Thoracic aorta (tissue), 2 donors: ENCODE data around the gene PAK5. TPM values are rescaled to one million over a fixed set of nuclear protein-coding genes. Genes with fewer than 3 reads are reported as not detected.

Source experiments
- ATAC-seq: fragments of 150-250 bp; one replicate; pipeline ENCODE4 v1.8.0; 2017; ENCODE audit warnings: low read depth; ENCODE audit not compliant: insufficient number of reproducible peaks, low FRiP score
- DNase-seq: peaks from one replicate; pipeline ENCODE4 v3.0.0-alpha.2; 2020; ENCODE audit warnings: low spot score
- H3K27ac ChIP-seq, 2 donors: fragments of 200-600 bp; sonication (generic); 1 replicate in 1 of 2; 2 replicates in 1 of 2; pipeline ENCODE4 v1.5.1; 2016; ENCODE audit warnings: mild to moderate bottlenecking in 2 of 2, moderate library complexity in 2 of 2
- H3K27me3 ChIP-seq: fragments of 200-600 bp; sonication (generic); replicated peaks from 2 replicates; pipeline ENCODE4 v1.6.0; 2016; ENCODE audit warnings: mild to moderate bottlenecking; ENCODE audit not compliant: insufficient read depth
- H3K36me3 ChIP-seq: fragments of 200-600 bp; sonication (generic); one replicate; pipeline ENCODE4 v1.5.1; 2016
- H3K4me1 ChIP-seq, 2 donors: fragments of 200-600 bp; sonication (generic); 1 replicate in 1 of 2; 2 replicates in 1 of 2; pipeline versions ENCODE4 v1.5.1 to v1.6.0; 2016; ENCODE audit warnings: low read depth in 2 of 2, mild to moderate bottlenecking in 1 of 2; ENCODE audit not compliant: control insufficient read depth in 1 of 2
- H3K4me3 ChIP-seq: fragments of 200-600 bp; sonication (generic); 2 replicates; pipeline ENCODE4 v1.5.1; 2016; ENCODE audit warnings: mild to moderate bottlenecking
- H3K9me3 ChIP-seq: fragments of 200-600 bp; sonication (generic); 2 replicates; pipeline ENCODE4 v1.5.1; 2016
- CTCF ChIP-seq: fragments of 200-600 bp; sonication (generic); IDR thresholded peaks from one replicate; pipeline ENCODE4 v1.5.1; 2019; ENCODE audit warnings: antibody characterized with exemption
- total RNA-seq, 2 donors: library from RNA; depleted of rRNA; stranded (reverse); fragments of >200 nt; gene quantifications; one replicate each; pipeline versions ENCODE4 v1.1.0 to v1.2.3, GENCODE V29; 2016

PAK5 gene
- total RNA-seq, 2 donors from 2014 or later, result not detected

- TF ChIP-seq CTCF, result no peak
- no peak for ATAC-seq
- Histone ChIP-seq H3K27me3 (no peaks in the 10 kb centered on the region), H3K36me3 (no peaks in the 10 kb centered on the region), H3K27ac (no peak overlapping the region), H3K9me3 (no peaks in the 10 kb centered on the region), H3K4me1 (peaks cover 8 to 27% of the 10 kb centered on the region in 2 donors), H3K4me3 (no peak overlapping the region)
- DNase-seq, result no peak
These were observed 343.2 kb downstream of the PAK5 start for GRCh38 chr20:9495701-9496100.

- Histone ChIP-seq H3K36me3 (no peaks in the 10 kb centered on the region), H3K27ac (no peak overlapping the region), H3K27me3 (no peaks in the 10 kb centered on the region), H3K4me1 (peaks cover 8 to 27% of the 10 kb centered on the region in 2 donors), H3K9me3 (no peaks in the 10 kb centered on the region), H3K4me3 (no peak overlapping the region)
- TF ChIP-seq CTCF, result no peak
- no peak for ATAC-seq
- no peak for DNase-seq
These were observed 345.1 kb downstream of the PAK5 start for GRCh38 chr20:9493803-9494202.

GRCh38 chr20:9492067-9492466, 346.8 kb downstream of the PAK5 start:
- peaks cover 8 to 27% of the 10 kb centered on the region in 2 donors for H3K4me1 ChIP-seq
- no peaks in the 10 kb centered on the region for H3K9me3 ChIP-seq
- H3K27me3 ChIP-seq, result no peaks in the 10 kb centered on the region
- no peak for DNase-seq
- no peak overlapping the region for H3K4me3 ChIP-seq
- no peaks in the 10 kb centered on the region for H3K36me3 ChIP-seq
- no peak for TF ChIP-seq CTCF
- no peak overlapping the region for H3K27ac ChIP-seq
- ATAC-seq, result no peak

- no peak for TF ChIP-seq CTCF
- no peak for ATAC-seq
- no peak for DNase-seq
- no peaks in the 10 kb centered on the region for H3K27me3 ChIP-seq
- no peaks in the 10 kb centered on the region for H3K36me3 ChIP-seq
- H3K4me3 ChIP-seq, result no peak overlapping the region
- no peak overlapping the region for H3K27ac ChIP-seq
- H3K9me3 ChIP-seq, result no peaks in the 10 kb centered on the region
- H3K4me1 ChIP-seq, result peaks cover 8 to 27% of the 10 kb centered on the region in 2 donors
These were observed 347.6 kb downstream of the PAK5 start for GRCh38 chr20:9491324-9491723.

- H3K27ac ChIP-seq, result no peak overlapping the region
- TF ChIP-seq CTCF, result no peak
- no peaks in the 10 kb centered on the region for H3K27me3 ChIP-seq
- DNase-seq (no peak), ATAC-seq (no peak)
- H3K4me3 ChIP-seq, result no peak overlapping the region
- H3K9me3 ChIP-seq, result no peaks in the 10 kb centered on the region
- H3K36me3 ChIP-seq, result no peaks in the 10 kb centered on the region
- H3K4me1 ChIP-seq, result peaks cover 8 to 27% of the 10 kb centered on the region in 2 donors
These were observed 348.2 kb downstream of the PAK5 start for GRCh38 chr20:9490631-9491030.
